Thymus (tissue), 11 donors: Measurements from ENCODE around the gene CDPF1. TPM values are rescaled to one million over a fixed set of nuclear protein-coding genes. Genes with fewer than 3 reads are reported as not detected.

Source experiments
- DNase-seq, 9 donors: peaks; one replicate each; pipeline ENCODE4 v3.0.0-alpha.2; 2013; ENCODE audit warnings: low spot score in 9 of 9, low read depth in 6 of 9, missing footprints in 1 of 9
- H3K27ac ChIP-seq, 2 donors: one replicate each; pipeline ENCODE4 v1.5.1; 2013; ENCODE audit warnings: control low read depth in 1 of 2, low read depth in 1 of 2, low read length in 1 of 2, mild to moderate bottlenecking in 1 of 2, moderate library complexity in 1 of 2
- H3K27me3 ChIP-seq, 2 donors: one replicate each; pipeline ENCODE4 v1.5.1; 2013; ENCODE audit warnings: low read length in 1 of 2; ENCODE audit not compliant: control insufficient read depth in 2 of 2, insufficient read depth in 1 of 2
- H3K36me3 ChIP-seq, 2 donors: one replicate each; pipeline ENCODE4 v1.5.1; 2013; ENCODE audit warnings: low read length in 1 of 2, mild to moderate bottlenecking in 1 of 2, moderate library complexity in 1 of 2; ENCODE audit not compliant: control insufficient read depth in 2 of 2, insufficient read depth in 2 of 2
- H3K4me1 ChIP-seq, 2 donors: one replicate each; pipeline ENCODE4 v1.5.1; 2013; ENCODE audit warnings: low read length in 2 of 2; ENCODE audit not compliant: control insufficient read depth in 2 of 2, insufficient read depth in 2 of 2
- H3K4me3 ChIP-seq, 2 donors: one replicate each; pipeline ENCODE4 v1.5.1; 2013; ENCODE audit warnings: low read length in 2 of 2, control low read depth in 1 of 2, mild to moderate bottlenecking in 1 of 2
- H3K9me3 ChIP-seq, 2 donors: one replicate each; pipeline ENCODE4 v1.5.1; 2013; ENCODE audit warnings: low read length in 1 of 2, mild to moderate bottlenecking in 1 of 2; ENCODE audit not compliant: control insufficient read depth in 2 of 2, insufficient read depth in 1 of 2
- WGBS: extraction: QIAGEN DNeasy Blood & Tissue Kit; methylation state at CpG from one replicate; pipeline ENCODE4 v1.1.7; 2013; 5-methylcytosine and 5-hydroxymethylcytosine counted together
- polyA plus RNA-seq: library from polyadenylated mRNA; stranded (reverse); fragments of 200-250 nt; gene quantifications from one replicate; pipeline ENCODE4 v1.2.3, GENCODE V29; 2013
- total RNA-seq: library from RNA; stranded (reverse); fragments of 120-200 nt; gene quantifications from one replicate; pipeline ENCODE4 v1.2.4, GENCODE V29; 2013
- donor health status: healthy.

Gene CDPF1
- total and polyA plus RNA-seq, 2 donors: 15.5 to 16.1 TPM

GRCh38 chr22:46286941-46287872 lies 37.1 kb upstream of the CDPF1 start:
- H3K36me3 ChIP-seq: no peaks in the 10 kb centered on the region
- H3K4me3 ChIP-seq: no peak overlapping the region
- peaks cover 0 to 6% of the 10 kb centered on the region in 2 donors for H3K27me3 ChIP-seq
- 96% methylated on average over 15 of the region's 15 CpGs for WGBS
- H3K9me3 ChIP-seq: peaks cover 0 to 4% of the 10 kb centered on the region in 2 donors
- H3K4me1 ChIP-seq: peaks cover 0 to 7% of the 10 kb centered on the region in 2 donors
- no peak for DNase-seq
- H3K27ac ChIP-seq: no peak overlapping the region

GRCh38 chr22:46286006-46286405 lies 35.9 kb upstream of the CDPF1 start:
- Histone ChIP-seq H3K27me3 (peaks cover 0 to 6% of the 10 kb centered on the region in 2 donors), H3K4me1 (peaks cover 0 to 7% of the 10 kb centered on the region in 2 donors), H3K4me3 (no peak overlapping the region), H3K9me3 (no peaks in the 10 kb centered on the region), H3K27ac (no peak overlapping the region), H3K36me3 (no peaks in the 10 kb centered on the region)
- DNase-seq: no peak
- WGBS: 89% methylated on average over 3 of the region's 3 CpGs

GRCh38 chr22:46281866-46282678 lies 32.0 kb upstream of the CDPF1 start:
- Histone ChIP-seq H3K4me1 (no peaks in the 10 kb centered on the region), H3K4me3 (no peak overlapping the region), H3K36me3 (no peaks in the 10 kb centered on the region), H3K27ac (no peak overlapping the region), H3K27me3 (no peaks in the 10 kb centered on the region), H3K9me3 (no peaks in the 10 kb centered on the region)
- WGBS: 98% methylated on average over 13 of the region's 13 CpGs
- no peak for DNase-seq

- Histone ChIP-seq H3K27me3 (no peaks in the 10 kb centered on the region), H3K27ac (no peak overlapping the region), H3K4me1 (no peaks in the 10 kb centered on the region), H3K36me3 (no peaks in the 10 kb centered on the region), H3K9me3 (no peaks in the 10 kb centered on the region), H3K4me3 (no peak overlapping the region)
- WGBS: 92% methylated on average over 19 of the region's 19 CpGs
- DNase-seq: no peak
Measured at GRCh38 chr22:46280999-46281623, 31.0 kb upstream of the CDPF1 start.

- no peaks in the 10 kb centered on the region for H3K27me3 ChIP-seq
- H3K4me1 ChIP-seq: no peaks in the 10 kb centered on the region
- DNase-seq: no peak
- no peak overlapping the region for H3K4me3 ChIP-seq
- H3K27ac ChIP-seq: no peak overlapping the region
- no peaks in the 10 kb centered on the region for H3K9me3 ChIP-seq
- no peaks in the 10 kb centered on the region for H3K36me3 ChIP-seq
- 97% methylated on average over 12 of the region's 12 CpGs for WGBS
Measured at GRCh38 chr22:46280063-46280817, 30.1 kb upstream of the CDPF1 start.

GRCh38 chr22:46278656-46279645 lies 28.9 kb upstream of the CDPF1 start:
- Histone ChIP-seq H3K27ac (no peak overlapping the region), H3K27me3 (no peaks in the 10 kb centered on the region), H3K9me3 (no peaks in the 10 kb centered on the region), H3K4me3 (no peak overlapping the region), H3K36me3 (no peaks in the 10 kb centered on the region), H3K4me1 (no peaks in the 10 kb centered on the region)
- no peak for DNase-seq
- 97% methylated on average over 22 of the region's 22 CpGs for WGBS

- Histone ChIP-seq H3K4me3 (no peak overlapping the region), H3K4me1 (no peaks in the 10 kb centered on the region), H3K36me3 (peaks cover 0 to 5% of the 10 kb centered on the region in 2 donors), H3K27ac (no peak overlapping the region), H3K9me3 (no peaks in the 10 kb centered on the region), H3K27me3 (peaks cover 0 to 4% of the 10 kb centered on the region in 2 donors)
- 97% methylated on average over 7 of the region's 7 CpGs for WGBS
- no peak for DNase-seq
Measured at GRCh38 chr22:46276563-46276962, 26.5 kb upstream of the CDPF1 start.
